Keratinocyte (primary cell): Measurements from ENCODE around the gene SPATA13. TPM values are rescaled to one million over a fixed set of nuclear protein-coding genes. Genes with fewer than 3 reads are reported as not detected.

Experiments used
- DNase-seq: peaks from one replicate; pipeline ENCODE4 v3.0.0-alpha.2; 2011; ENCODE audit warnings: low read depth, missing footprints, low spot score
- FAIRE-seq: peaks from 2 replicates; lab custom pipeline; 2011; peaks lifted over from hg19 to GRCh38; lab: Jason Lieb, UNC
- H2AFZ ChIP-seq: 2 replicates; pipeline ENCODE4 v1.6.0; 2012; ENCODE audit warnings: low read length, control low read depth, inconsistent platforms; ENCODE audit not compliant: control insufficient read depth
- H3K27ac ChIP-seq: 2 replicates; pipeline ENCODE4 v1.5.1; 2011; ENCODE audit warnings: low read length; ENCODE audit not compliant: control insufficient read depth, insufficient read depth
- H3K27me3 ChIP-seq: 3 replicates; pipeline ENCODE4 v1.6.0; 2011; ENCODE audit warnings: low read length; ENCODE audit not compliant: control insufficient read depth, insufficient read depth; ENCODE audit errors: extremely low read depth
- H3K36me3 ChIP-seq, 2 experiments: 2 replicates in 1 of 2; 3 replicates in 1 of 2; pipeline ENCODE4 v1.5.1; 2011; ENCODE audit warnings: low read length in 2 of 2, mild to moderate bottlenecking in 1 of 2; ENCODE audit not compliant: control insufficient read depth in 2 of 2, insufficient read depth in 2 of 2; ENCODE audit errors: extremely low read depth in 1 of 2
- H3K4me1 ChIP-seq: 3 replicates; pipeline ENCODE4 v1.5.1; 2011; ENCODE audit warnings: low read length; ENCODE audit not compliant: control insufficient read depth, insufficient read depth; ENCODE audit errors: extremely low read depth
- H3K4me2 ChIP-seq: 3 replicates; pipeline ENCODE4 v1.6.0; 2011; ENCODE audit warnings: low read depth, low read length; ENCODE audit not compliant: control insufficient read depth, insufficient read depth; ENCODE audit errors: extremely low read depth
- H3K4me3 ChIP-seq, 3 experiments: fragments of 200-600 bp in 1 of 3; sonication (generic) in 1 of 3; 2 replicates in 2 of 3; 3 replicates in 1 of 3; pipeline ENCODE4 v1.5.1; 2011 to 2016; ENCODE audit warnings: low read length in 3 of 3, mild to moderate bottlenecking in 3 of 3, control low read depth in 2 of 3, inconsistent platforms in 1 of 3, low read depth in 1 of 3, mixed read lengths in 1 of 3, mixed run types in 1 of 3, moderate library complexity in 1 of 3; ENCODE audit not compliant: control insufficient read depth in 2 of 3, insufficient read depth in 2 of 3; ENCODE audit errors: extremely low read depth in 1 of 3
- H3K79me2 ChIP-seq: 2 replicates; pipeline ENCODE4 v1.6.0; 2012; ENCODE audit warnings: low read length; ENCODE audit not compliant: control insufficient read depth, insufficient read depth
- H3K9ac ChIP-seq: 3 replicates; pipeline ENCODE4 v1.6.0; 2011; ENCODE audit warnings: low read length; ENCODE audit not compliant: control insufficient read depth, insufficient read depth; ENCODE audit errors: extremely low read depth
- H3K9me1 ChIP-seq: 3 replicates; pipeline ENCODE4 v1.6.0; 2011; ENCODE audit warnings: low read length; ENCODE audit not compliant: control insufficient read depth, insufficient read depth; ENCODE audit errors: extremely low read depth
- H3K9me3 ChIP-seq: 2 replicates; pipeline ENCODE4 v1.5.1; 2012; ENCODE audit warnings: low read depth, low read length; ENCODE audit not compliant: control insufficient read depth
- H4K20me1 ChIP-seq: 3 replicates; pipeline ENCODE4 v1.6.0; 2011; ENCODE audit warnings: low read length; ENCODE audit not compliant: control insufficient read depth, insufficient read depth; ENCODE audit errors: extremely low read depth
- EZH2 ChIP-seq: IDR thresholded peaks from one replicate; pipeline ENCODE4 v1.6.1; 2012; ENCODE audit warnings: inconsistent platforms, mild to moderate bottlenecking, low read length, moderate library complexity
- dilution Hi-C: fragments of 300-500 bp; cut with MboI; formaldehyde crosslinking; loops from one replicate; pipeline ENCODE4 v1.7.0; 2020; ENCODE audit warnings: low sequenced_read_pairs; ENCODE audit not compliant: extremely low pct_ligation_motif_present
- polyA plus RNA-seq, 5 experiments: library from polyadenylated mRNA; depleted of rRNA in 3 of 5; stranded (reverse) in 3 of 5; stranded (forward) in 1 of 5; unstranded in 1 of 5; fragments of >200 nt; gene quantifications; 1 replicate in 1 of 5; 2 replicates in 3 of 5; 3 replicates in 1 of 5; pipeline versions ENCODE4 v1.2.1 to v1.2.3, GENCODE V29; 2011 to 2012; ENCODE audit warnings: missing spikeins in 2 of 5, low read depth in 1 of 5, low replicate concordance in 1 of 5
- TF ChIP-seq, protein P1 (sequence below), 3 experiments: IDR thresholded peaks in 1 of 3; conservative IDR thresholded peaks in 1 of 3; optimal IDR thresholded peaks in 1 of 3; 2 replicates in 2 of 3; 3 replicates in 1 of 3; pipeline versions ENCODE3 to v1.5.1; 2011; ENCODE audit warnings: low read length in 3 of 3, mild to moderate bottlenecking in 3 of 3, moderate library complexity in 2 of 3, control low read depth in 1 of 3, inconsistent platforms in 1 of 3; ENCODE audit not compliant: insufficient read depth in 2 of 3; ENCODE audit errors: extremely low read depth in 1 of 3

Gene SPATA13
- polyA plus RNA-seq, 1 donor (not counting 4 experiments of a cell fraction or from before 2014, with no cell fraction given): 1.2 TPM

DNA sequence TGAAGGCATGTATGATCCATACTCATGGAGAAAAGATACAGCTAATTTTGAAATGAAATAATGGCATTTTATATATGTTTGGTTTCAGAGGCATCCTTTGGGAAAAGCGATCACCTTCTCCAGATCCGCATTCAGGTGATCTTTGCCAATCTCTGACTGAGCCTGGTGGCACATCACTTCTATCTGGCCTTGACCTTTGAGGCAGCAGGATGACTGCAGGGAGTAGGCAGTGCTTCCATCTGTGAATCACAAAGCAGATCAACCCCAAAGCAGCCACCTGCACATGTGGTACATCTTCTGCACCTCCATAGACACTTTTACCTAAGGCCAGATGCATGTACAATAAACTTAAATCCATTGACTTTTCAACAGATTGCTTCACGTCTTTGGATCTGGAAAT, 53.4 kb downstream of the SPATA13 start:
- Histone ChIP-seq H3K79me2 (no peaks in the 10 kb centered on the region), H3K9me1 (no peaks in the 10 kb centered on the region), H3K9me3 (no peaks in the 10 kb centered on the region), H3K9ac (no peak overlapping the region), H3K36me3 (no peaks in the 10 kb centered on the region), H3K27ac (no peak overlapping the region), H3K27me3 (no peaks in the 10 kb centered on the region), H2AFZ (no peak overlapping the region), H3K4me3 (no peak overlapping the region), H3K4me2 (no peak overlapping the region), H4K20me1 (no peaks in the 10 kb centered on the region), H3K4me1 (peaks cover 4% of the 10 kb centered on the region)
- DNase-seq (no peak), FAIRE-seq (no peak)
- dilution Hi-C loops: loop anchor here (10.0 to 25.0 kb wide), 2 partner anchors 177 to 299 kb away; no protein-coding TSS in a partner anchor
- TF ChIP-seq, protein P1, sequence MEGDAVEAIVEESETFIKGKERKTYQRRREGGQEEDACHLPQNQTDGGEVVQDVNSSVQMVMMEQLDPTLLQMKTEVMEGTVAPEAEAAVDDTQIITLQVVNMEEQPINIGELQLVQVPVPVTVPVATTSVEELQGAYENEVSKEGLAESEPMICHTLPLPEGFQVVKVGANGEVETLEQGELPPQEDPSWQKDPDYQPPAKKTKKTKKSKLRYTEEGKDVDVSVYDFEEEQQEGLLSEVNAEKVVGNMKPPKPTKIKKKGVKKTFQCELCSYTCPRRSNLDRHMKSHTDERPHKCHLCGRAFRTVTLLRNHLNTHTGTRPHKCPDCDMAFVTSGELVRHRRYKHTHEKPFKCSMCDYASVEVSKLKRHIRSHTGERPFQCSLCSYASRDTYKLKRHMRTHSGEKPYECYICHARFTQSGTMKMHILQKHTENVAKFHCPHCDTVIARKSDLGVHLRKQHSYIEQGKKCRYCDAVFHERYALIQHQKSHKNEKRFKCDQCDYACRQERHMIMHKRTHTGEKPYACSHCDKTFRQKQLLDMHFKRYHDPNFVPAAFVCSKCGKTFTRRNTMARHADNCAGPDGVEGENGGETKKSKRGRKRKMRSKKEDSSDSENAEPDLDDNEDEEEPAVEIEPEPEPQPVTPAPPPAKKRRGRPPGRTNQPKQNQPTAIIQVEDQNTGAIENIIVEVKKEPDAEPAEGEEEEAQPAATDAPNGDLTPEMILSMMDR (optimal IDR thresholded peaks at IDR 0.05 in 1 of 3, IDR thresholded peaks at IDR 0.05 in 1 of 3, conservative IDR thresholded peaks at IDR 0.05 in 1 of 3; ENCODE audit: extremely low read depth in 1 of 3, insufficient read depth in 2 of 3, low read length in 3 of 3): no peak
- no peak for TF ChIP-seq EZH2

DNA sequence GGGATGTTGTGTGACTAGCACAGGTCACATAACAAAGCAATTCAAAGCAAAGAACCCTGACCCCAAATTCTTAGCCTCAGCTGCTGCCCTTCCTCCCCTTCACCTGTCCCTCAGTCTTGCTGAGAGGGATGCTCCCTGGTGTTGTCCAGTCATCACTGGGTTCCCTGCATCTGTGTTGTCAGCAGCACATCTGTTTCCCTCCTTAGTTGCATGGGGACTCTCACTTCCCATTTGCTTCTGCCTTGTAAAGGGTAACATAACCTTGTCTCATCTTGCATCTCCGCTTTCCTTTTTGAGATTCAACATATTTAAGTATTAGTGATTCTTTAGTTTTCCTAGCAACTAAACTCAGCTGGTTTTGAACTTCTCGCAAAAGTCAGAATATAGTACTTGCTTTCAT, 54.0 kb downstream of the SPATA13 start:
- Histone ChIP-seq H3K9ac (no peak overlapping the region), H3K9me1 (no peaks in the 10 kb centered on the region), H3K27ac (no peak overlapping the region), H3K4me2 (no peak overlapping the region), H2AFZ (no peak overlapping the region), H3K79me2 (no peaks in the 10 kb centered on the region), H4K20me1 (no peaks in the 10 kb centered on the region), H3K4me3 (no peak overlapping the region), H3K36me3 (no peaks in the 10 kb centered on the region), H3K27me3 (no peaks in the 10 kb centered on the region), H3K4me1 (peaks cover 4% of the 10 kb centered on the region), H3K9me3 (no peaks in the 10 kb centered on the region)
- DNase-seq (no peak), FAIRE-seq (no peak)
- TF ChIP-seq EZH2: no peak
- TF ChIP-seq, protein P1 (optimal IDR thresholded peaks at IDR 0.05 in 1 of 3, IDR thresholded peaks at IDR 0.05 in 1 of 3, conservative IDR thresholded peaks at IDR 0.05 in 1 of 3; ENCODE audit: extremely low read depth in 1 of 3, insufficient read depth in 2 of 3, low read length in 3 of 3): no peak
- dilution Hi-C loops: loop anchor here (10.0 to 25.0 kb wide), 2 partner anchors 177 to 300 kb away; no protein-coding TSS in a partner anchor
